Tibial artery (tissue), 4 donors: Measurements from ENCODE around the gene APP.

ENCODE experiments used
- DNase-seq, 2 donors: peaks; one replicate each; pipeline ENCODE4 v3.0.0-alpha.2; 2019
- H3K27ac ChIP-seq, 2 donors: fragments of 200-600 bp; sonication (generic) in 1 of 2; 1 replicate in 1 of 2; 2 replicates in 1 of 2; pipeline ENCODE4 v1.5.1; 2018 to 2019; ENCODE audit warnings: mild to moderate bottlenecking in 1 of 2
- H3K27me3 ChIP-seq, 2 donors: fragments of 200-600 bp; sonication (generic) in 1 of 2; one replicate each; pipeline versions ENCODE4 v1.5.1 to v1.6.0; 2016 to 2019
- H3K36me3 ChIP-seq, 3 donors: fragments of 200-600 bp; sonication (generic) in 2 of 3; one replicate each; pipeline ENCODE4 v1.5.1; 2016 to 2019; ENCODE audit warnings: mild to moderate bottlenecking in 2 of 3
- H3K4me1 ChIP-seq, 4 donors: fragments of 200-600 bp; sonication (generic) in 2 of 4; 1 replicate in 3 of 4; 2 replicates in 1 of 4; pipeline ENCODE4 v1.5.1; 2016 to 2019
- H3K4me3 ChIP-seq, 2 donors: fragments of 200-600 bp; sonication (generic) in 1 of 2; 1 replicate in 1 of 2; 2 replicates in 1 of 2; pipeline ENCODE4 v1.5.1; 2018 to 2019; ENCODE audit warnings: mild to moderate bottlenecking in 2 of 2
- H3K9me3 ChIP-seq, 3 donors: fragments of 200-600 bp; sonication (generic) in 1 of 3; one replicate each; pipeline ENCODE4 v1.5.1; 2016 to 2019
- CTCF ChIP-seq, 2 experiments: fragments of 200-600 bp in 1 of 2; fragments of 450-650 bp in 1 of 2; IDR thresholded peaks; one replicate each; pipeline ENCODE4 v1.5.1; 2017 to 2019; ENCODE audit warnings: antibody characterized with exemption in 2 of 2, mild to moderate bottlenecking in 1 of 2, moderate library complexity in 1 of 2
- intact Hi-C: fragments of 100-400 bp; cut with DNase I; formaldehyde crosslinking; loops from one replicate; pipeline ENCODE4 v1.15.0; 2023; ENCODE audit warnings: low total_unique reads

APP gene

GRCh38 chr21:25934771-25935224 is 235.8 kb downstream of the APP start:
- intact Hi-C loops: no loop called here
- peak; percentile 87 to 89 for DNase-seq
- H3K36me3 ChIP-seq: no peaks in the 10 kb centered on the region
- peaks cover 0 to 54% (median 14%) of the 10 kb centered on the region in 4 donors for H3K4me1 ChIP-seq
- no peak for TF ChIP-seq CTCF (IDR thresholded peaks at IDR 0.05)
- peak overlapping the region; percentile 47 to 64 for H3K27ac ChIP-seq
- H3K27me3 ChIP-seq: no peaks in the 10 kb centered on the region
- no peaks in the 10 kb centered on the region for H3K9me3 ChIP-seq
- H3K4me3 ChIP-seq: no peak overlapping the region

- peak overlapping the region; percentile 47 to 64 for H3K27ac ChIP-seq
- intact Hi-C loops: no loop called here
- no peak for DNase-seq
- H3K4me1 ChIP-seq: peaks cover 0 to 59% (median 17%) of the 10 kb centered on the region in 4 donors
- no peaks in the 10 kb centered on the region for H3K27me3 ChIP-seq
- H3K36me3 ChIP-seq: no peaks in the 10 kb centered on the region
- no peak overlapping the region for H3K4me3 ChIP-seq
- no peak for TF ChIP-seq CTCF (IDR thresholded peaks at IDR 0.05)
- no peaks in the 10 kb centered on the region for H3K9me3 ChIP-seq
These were observed 236.4 kb downstream of the APP start for GRCh38 chr21:25934130-25934529.

- H3K36me3 ChIP-seq: no peaks in the 10 kb centered on the region
- H3K27me3 ChIP-seq: no peaks in the 10 kb centered on the region
- no peak overlapping the region for H3K27ac ChIP-seq
- intact Hi-C loops: no loop called here
- TF ChIP-seq CTCF (IDR thresholded peaks at IDR 0.05): no peak
- no peak for DNase-seq
- no peak overlapping the region for H3K4me3 ChIP-seq
- no peaks in the 10 kb centered on the region for H3K9me3 ChIP-seq
- H3K4me1 ChIP-seq: peaks cover 0 to 69% (median 27%) of the 10 kb centered on the region in 4 donors
These were observed 238.8 kb downstream of the APP start for GRCh38 chr21:25931765-25932164.

GRCh38 chr21:25929856-25930520 is 240.6 kb downstream of the APP start:
- DNase-seq: peak in 1 of 2 donors; percentile 35
- TF ChIP-seq CTCF (IDR thresholded peaks at IDR 0.05): peak in 1 of 2 experiments; percentile 24
- Histone ChIP-seq H3K36me3 (no peaks in the 10 kb centered on the region), H3K4me1 (peaks cover 0 to 79% (median 33%) of the 10 kb centered on the region in 4 donors), H3K4me3 (no peak overlapping the region), H3K9me3 (no peaks in the 10 kb centered on the region), H3K27me3 (no peaks in the 10 kb centered on the region), H3K27ac (peak overlapping the region; percentile 49 to 72)
- intact Hi-C loops: no loop called here

GRCh38 chr21:25927195-25927880 is 243.2 kb downstream of the APP start:
- no peak for DNase-seq
- Histone ChIP-seq H3K9me3 (no peaks in the 10 kb centered on the region), H3K4me3 (no peak overlapping the region), H3K27ac (peak overlapping the region; percentile 72 to 73), H3K4me1 (peaks cover 0 to 73% (median 30%) of the 10 kb centered on the region in 4 donors), H3K36me3 (no peaks in the 10 kb centered on the region), H3K27me3 (no peaks in the 10 kb centered on the region)
- intact Hi-C loops: no loop called here
- TF ChIP-seq CTCF (IDR thresholded peaks at IDR 0.05): no peak
